GM13977 (cell line): ENCODE data around the gene ASPDH.
"Not testable (repeated sequence)": the region's sequence is repeated elsewhere in the genome, so short reads cannot be mapped to it uniquely, and the experiment has no call there.

Experiments
- DNase-seq: peaks from one replicate; pipeline ENCODE4 v3.0.0; 2012; ENCODE audit warnings: low spot score
- CTCF ChIP-seq: IDR thresholded peaks from 2 replicates; pipeline ENCODE4 v1.5.1; 2012; ENCODE audit warnings: mild to moderate bottlenecking, control low read depth; ENCODE audit not compliant: insufficient read depth; ENCODE audit errors: extremely low read depth, missing control alignments
- in situ Hi-C: fragments of 300-500 bp; cut with MboI; formaldehyde crosslinking; loops from one replicate; pipeline ENCODE4 v1.12.0; 2022; ENCODE audit warnings: low sequenced_read_pairs, low pct_unique_long_range_greater_than_20kb, mixed read lengths, inconsistent platforms; ENCODE audit not compliant: unreplicated experiment

Gene ASPDH

DNA sequence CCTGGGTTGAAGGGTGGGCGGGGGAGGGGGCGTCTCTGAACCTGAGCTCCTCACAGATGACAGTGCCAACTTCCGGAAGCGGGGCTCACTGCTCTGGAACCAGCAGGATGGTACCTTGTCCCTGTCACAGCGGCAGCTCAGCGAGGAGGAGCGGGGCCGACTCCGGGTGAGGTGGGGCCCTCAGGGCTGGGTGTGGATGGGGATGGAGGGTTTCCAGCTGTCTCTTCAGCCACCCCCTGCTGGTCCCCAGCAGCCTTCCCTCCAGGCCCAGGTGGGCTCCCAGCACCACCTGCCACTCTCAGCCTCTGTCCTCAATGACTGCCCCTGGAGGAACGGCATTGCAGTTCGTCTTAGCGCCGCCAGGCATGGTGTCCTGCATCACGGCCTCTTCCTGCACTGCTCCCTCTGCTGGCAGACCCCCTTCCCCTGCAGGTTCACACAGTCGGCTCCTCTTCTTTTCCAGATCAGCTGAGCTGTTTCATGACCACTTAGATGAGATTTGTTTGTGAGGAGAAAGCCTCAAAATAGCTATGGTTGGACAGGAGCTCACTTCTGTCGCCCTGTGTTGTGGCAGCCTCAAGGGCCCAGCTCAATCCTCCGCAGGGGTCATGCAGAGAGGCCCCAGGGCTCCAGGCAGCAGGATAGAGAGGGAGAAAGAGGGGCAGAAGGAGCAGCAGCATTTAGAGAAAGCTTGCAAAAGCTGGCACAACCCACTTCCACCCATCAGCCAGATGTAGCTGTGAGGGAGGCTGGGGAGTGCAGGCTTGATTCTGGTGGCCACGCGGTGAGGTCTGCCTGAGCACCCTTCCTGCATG is 34.6 kb downstream of the ASPDH start:
- in situ Hi-C loops, result no loop called here
- TF ChIP-seq CTCF, result peak; percentile 23
- no peak for DNase-seq

DNA sequence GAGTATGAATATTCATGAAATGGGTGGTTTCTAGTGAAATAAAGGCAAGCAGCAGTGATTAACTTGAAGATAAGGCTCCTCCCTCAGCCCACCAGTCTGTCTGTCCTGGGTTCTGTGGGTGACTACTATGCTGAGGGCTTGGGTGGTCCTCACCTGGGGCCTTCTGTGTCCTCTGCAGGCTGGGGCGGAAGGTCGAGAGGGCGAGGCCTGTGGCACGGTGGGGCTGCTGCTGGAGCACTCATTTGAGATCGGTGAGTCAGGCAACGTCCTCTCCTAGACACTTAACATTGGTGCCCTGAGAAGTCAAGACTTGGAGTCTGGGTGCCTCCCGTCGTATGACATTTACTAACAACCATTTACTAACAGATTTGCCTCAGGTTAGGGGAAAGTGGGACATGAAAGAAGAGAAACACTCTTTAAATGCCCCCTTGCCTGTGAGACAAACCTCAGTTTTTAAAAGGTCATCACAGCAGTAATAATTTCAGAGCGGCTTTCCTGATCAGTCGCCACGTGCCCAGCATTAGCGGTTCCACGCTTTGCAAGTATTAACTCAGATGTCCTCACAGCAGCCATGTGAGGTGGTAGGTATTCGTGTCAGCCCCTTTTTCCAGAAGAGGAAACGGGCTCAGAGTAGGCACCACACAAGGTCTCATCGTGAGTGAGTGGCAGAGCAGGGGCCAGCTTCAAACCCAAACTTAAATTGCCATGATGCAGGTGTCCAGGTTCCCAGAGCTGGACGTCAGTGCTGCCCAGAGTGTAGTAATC is 35.8 kb downstream of the ASPDH start:
- no peak for TF ChIP-seq CTCF
- no peak for DNase-seq
- in situ Hi-C loops, result no loop called here

GRCh38 chr19:50476907-50477238 is 36.8 kb downstream of the ASPDH start:
- TF ChIP-seq CTCF, result no peak
- no peak for DNase-seq
- in situ Hi-C loops, result no loop called here

GRCh38 chr19:50476224-50476906 is 37.3 kb downstream of the ASPDH start, which contains the start of the genes EMC10 and GARIN5A:
Gene EMC10 (plus strand): TSS chr19:50476507. CDS start chr19:50476545, 38 bp downstream.
Gene GARIN5A (minus strand): TSS chr19:50476848. CDS start chr19:50476388, 460 bp downstream.
- in situ Hi-C loops, result no loop called here

GRCh38 chr19:50475736-50476223 is 37.9 kb downstream of the ASPDH start:
- in situ Hi-C loops, result no loop called here
- TF ChIP-seq CTCF, result no peak
- DNase-seq, result no peak

More at GRCh38 chr19:50476224-50476906, 37.3 kb downstream of the ASPDH start, which contains the start of the genes EMC10 and GARIN5A:
- no peak for TF ChIP-seq CTCF
- DNase-seq, result peak; percentile 100

DNA sequence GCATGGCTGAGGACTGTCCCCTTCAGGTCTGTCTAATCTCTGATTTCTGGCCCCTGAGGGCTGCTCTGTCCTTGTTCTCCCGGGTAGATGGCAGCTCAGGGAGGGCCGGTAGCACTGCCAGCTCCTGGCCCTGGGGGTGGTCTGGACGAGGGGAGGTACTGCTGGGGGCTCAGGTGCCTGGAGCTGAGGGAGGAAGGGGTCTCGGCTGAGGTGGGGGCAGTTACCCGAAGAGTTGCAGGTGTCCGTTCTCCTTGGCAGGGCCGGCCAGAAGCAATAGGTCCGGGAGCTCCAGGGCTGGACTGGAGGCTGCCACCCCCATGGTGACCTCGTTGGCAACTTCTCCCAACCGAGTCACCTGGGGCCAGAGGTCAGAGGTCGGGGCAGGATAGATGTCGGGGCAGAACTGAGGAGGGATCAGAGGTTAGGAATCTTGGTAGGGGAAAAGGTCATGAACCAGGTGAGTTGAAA is 38.6 kb downstream of the ASPDH start:
- in situ Hi-C loops, result no loop called here
- TF ChIP-seq CTCF, result no peak

DNA sequence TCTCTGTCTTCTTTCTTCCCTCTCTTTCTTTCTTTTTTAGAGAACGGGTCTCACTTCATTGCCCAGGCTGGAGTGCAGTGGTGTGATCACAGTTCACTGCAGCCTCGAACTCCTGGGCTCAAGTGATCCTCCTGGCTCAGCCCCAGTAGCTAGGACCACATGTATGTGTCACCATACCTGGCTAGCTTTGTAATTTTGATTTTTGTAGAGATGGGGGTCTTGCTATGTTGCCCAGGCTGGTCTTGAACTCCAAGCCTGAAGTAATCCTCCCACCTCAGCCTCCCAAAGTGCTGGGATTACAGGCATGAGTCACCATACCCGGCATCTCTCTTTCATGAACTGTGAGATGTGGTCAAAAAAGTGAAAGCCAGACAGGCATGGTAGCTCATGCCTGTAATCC is 40.4 kb downstream of the ASPDH start:
- DNase-seq, in situ Hi-C loops: not testable (repeated sequence)

More for the DNA sequence above, 38.6 kb downstream of the ASPDH start:
- no peak for DNase-seq
